Endothelial cell of umbilical vein (primary cell): ENCODE measurements around the gene PLAAT1. TPM values are rescaled to one million over a fixed set of nuclear protein-coding genes. Genes with fewer than 3 reads are reported as not detected.

ENCODE experiments used
- BruUV-seq: library from RNA; stranded (reverse); fragments of 400-500 nt; replicated peaks from 2 replicates; lab custom pipeline; 2021; lab: Mats Ljungman, UMichigan
- CTCF ChIA-PET: fragments of 300-600, 350-600 bp; sonication (Branson Sonifier 250); formaldehyde crosslinking; loops from one replicate; lab custom pipeline; 2021; ENCODE audit warnings: antibody characterized with exemption, inconsistent platforms; lab: Charles Lee
- POLR2A ChIA-PET: fragments of 300-600, 350-600 bp; sonication (Branson Sonifier 250); formaldehyde crosslinking; loops from one replicate; lab custom pipeline; 2021; ENCODE audit warnings: antibody characterized with exemption, inconsistent platforms; lab: Charles Lee
- DNase-seq: peaks from one replicate; pipeline ENCODE4 v3.0.0-alpha.2; 2011; ENCODE audit warnings: low read depth, low spot score
- FAIRE-seq: peaks from 2 replicates; lab custom pipeline; 2011; peaks lifted over from hg19 to GRCh38; lab: Jason Lieb, UNC
- H2AFZ ChIP-seq: 2 replicates; pipeline ENCODE4 v1.6.0; 2012; ENCODE audit warnings: low read depth, low read length, control low read depth, inconsistent platforms
- H3K27ac ChIP-seq: 2 replicates; pipeline ENCODE4 v1.5.1; 2011; ENCODE audit warnings: low read depth, mild to moderate bottlenecking, control low read depth, low read length, moderate library complexity; ENCODE audit not compliant: insufficient read depth
- H3K27me3 ChIP-seq, 2 experiments: 2 replicates each; pipeline versions ENCODE4 v1.6.0 to v1.6.1; 2011; ENCODE audit warnings: low read length in 2 of 2, mixed read lengths in 1 of 2; ENCODE audit not compliant: control insufficient read depth in 2 of 2, insufficient read depth in 2 of 2
- H3K36me3 ChIP-seq, 2 experiments: 2 replicates in 1 of 2; 3 replicates in 1 of 2; pipeline ENCODE4 v1.5.1; 2011; ENCODE audit warnings: low read length in 2 of 2, mild to moderate bottlenecking in 1 of 2, moderate library complexity in 1 of 2; ENCODE audit not compliant: control insufficient read depth in 2 of 2, insufficient read depth in 2 of 2; ENCODE audit errors: extremely low read depth in 1 of 2
- H3K4me1 ChIP-seq: 3 replicates; pipeline ENCODE4 v1.5.1; 2011; ENCODE audit warnings: mild to moderate bottlenecking, low read length; ENCODE audit not compliant: control insufficient read depth, insufficient read depth; ENCODE audit errors: extremely low read depth
- H3K4me2 ChIP-seq: 2 replicates; pipeline ENCODE4 v1.6.1; 2011; ENCODE audit warnings: low read length, control low read depth, mixed read lengths; ENCODE audit not compliant: insufficient read depth
- H3K4me3 ChIP-seq, 3 experiments: fragments of 200-600 bp in 1 of 3; sonication (generic), shearing (Covaris generic) in 1 of 3; replicated peaks in 1 of 3; 2 replicates each; pipeline ENCODE4 v1.5.1; 2011 to 2016; ENCODE audit warnings: control low read depth in 3 of 3, low read length in 3 of 3, mild to moderate bottlenecking in 2 of 3, inconsistent platforms in 1 of 3, low read depth in 1 of 3, moderate library complexity in 1 of 3; ENCODE audit not compliant: insufficient read depth in 1 of 3
- H3K79me2 ChIP-seq: 2 replicates; pipeline ENCODE4 v1.6.0; 2012; ENCODE audit warnings: low read length, inconsistent platforms; ENCODE audit not compliant: control insufficient read depth, insufficient read depth
- H3K9ac ChIP-seq: replicated peaks from 2 replicates; pipeline ENCODE3; 2011; ENCODE audit warnings: low read length, control low read depth; ENCODE audit not compliant: insufficient read depth; ENCODE audit errors: extremely low read depth
- H3K9me1 ChIP-seq: replicated peaks from 3 replicates; pipeline ENCODE4 v1.6.0; 2011; ENCODE audit warnings: mild to moderate bottlenecking, low read length; ENCODE audit not compliant: control insufficient read depth, insufficient read depth; ENCODE audit errors: extremely low read depth
- H3K9me3 ChIP-seq: replicated peaks from 2 replicates; pipeline ENCODE4 v1.5.1; 2012; ENCODE audit warnings: low read length, inconsistent platforms; ENCODE audit not compliant: control insufficient read depth, insufficient read depth
- H4K20me1 ChIP-seq: replicated peaks from 2 replicates; pipeline ENCODE3; 2011; ENCODE audit warnings: mild to moderate bottlenecking, low read length; ENCODE audit not compliant: control insufficient read depth, insufficient read depth; ENCODE audit errors: extremely low read depth
- CTCF ChIP-seq, 2 donors: IDR thresholded peaks; 1 replicate in 1 of 2; 2 replicates in 1 of 2; pipeline ENCODE4 v1.5.1; 2011; ENCODE audit warnings: low read length in 2 of 2, mild to moderate bottlenecking in 2 of 2, moderate library complexity in 2 of 2, control low read depth in 1 of 2, inconsistent platforms in 1 of 2, low read depth in 1 of 2; ENCODE audit not compliant: insufficient read depth in 1 of 2; ENCODE audit errors: extremely low read depth in 1 of 2
- EZH2 ChIP-seq: IDR thresholded peaks from 2 replicates; pipeline ENCODE4 v1.6.1; 2012; ENCODE audit warnings: borderline replicate concordance, low read depth, mild to moderate bottlenecking, moderate library complexity, low read length, inconsistent platforms; ENCODE audit not compliant: severe bottlenecking
- FOS ChIP-seq: IDR thresholded peaks from 2 replicates; pipeline ENCODE4 v1.6.1; 2011; ENCODE audit warnings: mild to moderate bottlenecking, low read length, moderate library complexity, borderline replicate concordance; ENCODE audit not compliant: insufficient read depth
- GATA2 ChIP-seq: IDR thresholded peaks from 2 replicates; pipeline ENCODE4 v1.7.0; 2011; ENCODE audit warnings: low read depth, mild to moderate bottlenecking, moderate library complexity, mixed read lengths, low read length; ENCODE audit not compliant: insufficient read length, insufficient read depth
- JUN ChIP-seq: IDR thresholded peaks from 2 replicates; pipeline ENCODE4 v1.6.1; 2011; ENCODE audit warnings: borderline replicate concordance, low read depth; ENCODE audit not compliant: insufficient read length, insufficient read depth
- MAX ChIP-seq: IDR thresholded peaks from 2 replicates; pipeline ENCODE4 v1.6.1; 2011; ENCODE audit not compliant: insufficient read depth, insufficient read length
- MYC ChIP-seq: IDR thresholded peaks from one replicate; pipeline ENCODE4 v1.6.1; 2011; ENCODE audit warnings: mild to moderate bottlenecking, low read depth, low read length
- POLR2A ChIP-seq: IDR thresholded peaks from 2 replicates; pipeline ENCODE4 v1.6.1; 2012; ENCODE audit warnings: low read depth, mild to moderate bottlenecking, control low read depth, low read length
- POLR2AphosphoS5 ChIP-seq: IDR thresholded peaks from 2 replicates; pipeline ENCODE4 v1.6.1; 2012; ENCODE audit warnings: low read depth, mild to moderate bottlenecking, control low read depth, low read length, moderate library complexity; ENCODE audit not compliant: insufficient read depth
- dilution Hi-C: fragments of 300-500 bp; cut with MboI; formaldehyde crosslinking; loops from one replicate; pipeline ENCODE4 v1.15.0; 2019; ENCODE audit warnings: low sequenced_read_pairs; ENCODE audit not compliant: extremely low pct_ligation_motif_present
- intact Hi-C: fragments of 100-400 bp; cut with micrococcal nuclease; formaldehyde crosslinking; loops from one replicate; pipeline ENCODE4 v1.10.0; 2022
- polyA plus RNA-seq, 4 experiments: library from polyadenylated mRNA; depleted of rRNA in 3 of 4; stranded (reverse) in 3 of 4; unstranded in 1 of 4; fragments of >200 nt; gene quantifications; 2 replicates each; pipeline versions ENCODE4 v1.2.1 to v1.2.3, GENCODE V29; 2011 to 2012; ENCODE audit warnings: missing spikeins in 1 of 4
- total RNA-seq: library from RNA; stranded (reverse); gene quantifications from 2 replicates; pipeline ENCODE4 v1.2.3, GENCODE V29; 2021

The PLAAT1 gene
- total and polyA plus RNA-seq, 2 donors (not counting 3 experiments of a cell fraction or from before 2014, with no cell fraction given), result 0.58 to 0.75 TPM

- CTCF ChIA-PET, result interaction anchor here (1.4 kb wide), 1 partner anchor 12 kb away, joined by 3 read pairs; no protein-coding TSS in a partner anchor
- intact Hi-C loops, result no loop called here
- no TSS peak for BruUV-seq
Measured at GRCh38 chr3:193225302-193226125, 15.5 kb upstream of the PLAAT1 start.

More at GRCh38 chr3:193225302-193226125, 15.5 kb upstream of the PLAAT1 start:
- FAIRE-seq (no peak), DNase-seq (no peak)
- Histone ChIP-seq H3K9ac (no peak overlapping the region), H3K36me3 (no peaks in the 10 kb centered on the region), H3K27ac (no peak overlapping the region), H3K27me3 (peaks cover 0 to 2% of the 10 kb centered on the region in 2 experiments), H3K9me1 (no peaks in the 10 kb centered on the region), H3K4me2 (no peak overlapping the region), H3K9me3 (no peaks in the 10 kb centered on the region), H2AFZ (no peak overlapping the region), H4K20me1 (no peaks in the 10 kb centered on the region), H3K4me1 (no peaks in the 10 kb centered on the region), H3K4me3 (no peak overlapping the region), H3K79me2 (no peaks in the 10 kb centered on the region)
- dilution Hi-C loops, result no loop called here
- POLR2A ChIA-PET, result no interaction called here
- no peak for TF ChIP-seq MAX
- no peak for TF ChIP-seq CTCF (IDR thresholded peaks at IDR 0.05; ENCODE audit: extremely low read depth in 1 of 2, insufficient read depth in 1 of 2, low read depth in 1 of 2, low read length in 2 of 2)
- TF ChIP-seq MYC, result no peak
- TF ChIP-seq POLR2A, result no peak
- no peak for TF ChIP-seq JUN
- no peak for TF ChIP-seq GATA2
- TF ChIP-seq POLR2AphosphoS5, result no peak
- no peak for TF ChIP-seq EZH2
- no peak for TF ChIP-seq FOS
